Cortex of kidney (tissue), 1 donor: Measurements from ENCODE around the gene SPG7.
"Not testable (repeated sequence)": the region's sequence is repeated elsewhere in the genome, so short reads cannot be mapped to it uniquely, and the experiment has no call there.

ENCODE experiments used
- DNase-seq: peaks from one replicate; lab custom pipeline; 2025; lab: John Stamatoyannopoulos, UW

SPG7 gene

GRCh38 chr16:89564476-89565255, 56.5 kb downstream of the SPG7 start:
- DNase-seq: no peak

DNA sequence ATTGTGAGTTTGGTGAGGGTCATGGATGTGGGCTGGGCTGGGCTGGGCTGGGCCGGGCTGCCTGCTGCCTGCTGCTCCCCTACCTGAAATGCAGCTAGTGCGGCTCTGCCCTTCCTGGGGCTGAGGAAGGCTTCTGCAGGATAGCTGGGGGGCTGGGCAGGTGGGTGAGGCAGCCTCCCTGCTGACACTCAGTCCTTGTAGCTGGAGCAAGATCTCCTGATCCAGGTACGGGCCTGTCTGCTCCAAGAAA, 57.0 kb downstream of the SPG7 start:
- DNase-seq: no peak

- DNase-seq: no peak
These were observed 57.5 kb downstream of the SPG7 start for GRCh38 chr16:89565506-89566372.

- no peak for DNase-seq
These were observed 59.7 kb downstream of the SPG7 start for GRCh38 chr16:89567656-89568594.

GRCh38 chr16:89569506-89570341, 61.5 kb downstream of the SPG7 start:
- DNase-seq: no peak

DNA sequence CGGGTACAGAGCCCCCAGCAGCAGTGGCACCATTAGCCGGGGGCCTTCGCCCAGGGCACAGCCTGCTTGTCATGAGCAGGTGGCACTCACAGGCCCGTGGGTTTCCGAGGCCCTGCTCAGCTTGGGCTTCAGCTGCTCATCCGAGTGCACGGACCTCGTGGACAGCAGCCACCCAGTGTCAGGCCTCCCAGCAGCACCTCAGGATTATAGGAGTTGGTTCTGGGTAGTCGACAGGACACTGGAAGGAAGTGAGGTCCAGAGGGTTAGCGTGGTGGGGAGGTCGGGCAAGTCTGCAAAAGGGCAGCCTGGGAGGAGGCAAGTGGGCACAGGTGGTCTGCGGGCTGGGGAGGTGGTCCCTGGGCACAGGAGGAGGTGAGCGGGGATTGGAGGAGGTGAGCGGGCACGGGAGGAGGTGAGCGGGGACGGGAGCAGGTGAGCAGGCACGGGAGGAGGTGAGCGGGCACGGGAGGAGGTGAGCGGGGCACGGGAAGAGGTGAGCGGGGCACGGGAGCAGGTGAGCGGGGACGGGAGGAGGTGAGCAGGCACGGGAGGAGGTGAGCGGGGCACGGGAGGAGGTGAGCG, 62.2 kb downstream of the SPG7 start:
- DNase-seq: no peak

DNA sequence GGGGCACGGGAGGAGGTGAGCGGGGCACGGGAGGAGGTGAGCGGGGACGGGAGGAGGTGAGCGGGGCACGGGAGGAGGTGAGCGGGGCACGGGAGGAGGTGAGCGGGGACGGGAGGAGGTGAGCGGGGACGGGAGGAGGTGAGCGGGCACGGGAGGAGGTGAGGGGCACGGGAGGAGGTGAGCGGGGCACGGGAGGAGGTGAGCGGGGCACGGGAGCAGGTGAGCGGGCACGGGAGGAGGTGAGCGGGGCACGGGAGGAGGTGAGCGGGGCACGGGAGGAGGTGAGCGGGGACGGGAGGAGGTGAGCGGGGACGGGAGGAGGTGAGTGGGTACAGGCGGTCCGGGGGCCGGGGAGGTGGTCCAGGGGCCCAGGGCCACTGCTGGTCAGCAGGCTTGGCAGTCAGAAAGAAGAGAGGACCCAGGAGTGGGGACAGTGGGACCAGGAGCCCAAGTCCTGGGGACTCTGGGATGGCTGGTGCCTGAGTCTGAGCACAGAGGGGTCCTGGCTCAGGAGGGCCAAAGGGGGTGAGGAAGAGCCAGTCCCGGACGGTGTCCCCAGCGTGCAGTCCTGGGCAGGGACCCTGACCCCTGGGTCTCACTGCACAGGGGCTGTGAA, 62.9 kb downstream of the SPG7 start:
- DNase-seq: not testable (repeated sequence)

GRCh38 chr16:89571636-89572035, 63.4 kb downstream of the SPG7 start:
- no peak for DNase-seq

DNA sequence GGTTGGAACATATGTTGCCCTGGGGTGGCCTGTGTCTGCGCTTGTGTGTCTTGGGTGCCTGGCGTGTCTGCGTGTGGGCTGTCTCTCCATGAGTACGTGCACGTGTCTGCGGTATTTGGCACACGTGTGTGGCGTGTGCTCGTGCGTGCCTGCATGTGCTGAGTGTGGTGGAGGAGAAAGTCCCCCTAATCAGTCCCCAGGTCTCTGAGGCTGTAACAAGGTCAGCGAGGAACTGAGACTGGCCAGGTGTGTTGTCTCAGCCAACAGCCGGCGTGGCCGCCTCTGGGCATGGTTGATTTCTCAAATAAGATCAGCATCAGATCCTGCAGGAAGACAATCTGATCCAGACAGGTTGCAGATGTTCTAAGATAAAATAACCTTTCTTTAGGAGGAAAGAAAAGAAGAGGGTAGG, 63.9 kb downstream of the SPG7 start:
- DNase-seq: no peak

- no peak for DNase-seq
These were observed 64.4 kb downstream of the SPG7 start for GRCh38 chr16:89572485-89573205.

GRCh38 chr16:89573826-89574680, 65.8 kb downstream of the SPG7 start:
- no peak for DNase-seq

DNA sequence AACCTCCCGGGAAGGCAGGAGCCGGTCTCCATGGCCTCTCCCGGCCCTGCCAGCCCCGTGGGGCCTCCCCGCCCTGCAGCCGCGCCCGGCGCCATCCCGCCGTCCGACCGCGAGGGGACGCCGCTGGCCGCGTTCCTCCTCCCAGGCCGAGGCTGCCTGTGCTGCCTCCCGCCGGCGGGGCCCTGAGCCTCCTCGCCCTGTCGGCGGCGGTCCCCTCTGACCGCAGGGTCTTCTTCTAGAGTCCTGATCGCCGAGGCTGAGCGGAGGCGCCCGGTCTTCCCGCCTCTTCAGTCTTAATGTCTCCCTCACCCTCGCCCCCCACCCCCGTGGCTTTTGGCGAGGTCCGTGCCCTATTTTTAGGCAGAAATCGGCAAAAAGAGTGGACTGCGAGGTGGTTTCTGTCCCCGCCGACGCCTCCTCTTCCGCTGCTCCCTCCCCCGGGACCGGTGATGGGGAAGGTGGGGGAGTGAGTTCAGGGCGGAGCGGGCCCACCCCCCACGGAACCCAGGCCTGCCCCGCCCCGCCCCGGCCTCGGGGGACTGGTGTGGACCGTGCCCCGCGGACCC, 66.6 kb downstream of the SPG7 start:
- no peak for DNase-seq

DNA sequence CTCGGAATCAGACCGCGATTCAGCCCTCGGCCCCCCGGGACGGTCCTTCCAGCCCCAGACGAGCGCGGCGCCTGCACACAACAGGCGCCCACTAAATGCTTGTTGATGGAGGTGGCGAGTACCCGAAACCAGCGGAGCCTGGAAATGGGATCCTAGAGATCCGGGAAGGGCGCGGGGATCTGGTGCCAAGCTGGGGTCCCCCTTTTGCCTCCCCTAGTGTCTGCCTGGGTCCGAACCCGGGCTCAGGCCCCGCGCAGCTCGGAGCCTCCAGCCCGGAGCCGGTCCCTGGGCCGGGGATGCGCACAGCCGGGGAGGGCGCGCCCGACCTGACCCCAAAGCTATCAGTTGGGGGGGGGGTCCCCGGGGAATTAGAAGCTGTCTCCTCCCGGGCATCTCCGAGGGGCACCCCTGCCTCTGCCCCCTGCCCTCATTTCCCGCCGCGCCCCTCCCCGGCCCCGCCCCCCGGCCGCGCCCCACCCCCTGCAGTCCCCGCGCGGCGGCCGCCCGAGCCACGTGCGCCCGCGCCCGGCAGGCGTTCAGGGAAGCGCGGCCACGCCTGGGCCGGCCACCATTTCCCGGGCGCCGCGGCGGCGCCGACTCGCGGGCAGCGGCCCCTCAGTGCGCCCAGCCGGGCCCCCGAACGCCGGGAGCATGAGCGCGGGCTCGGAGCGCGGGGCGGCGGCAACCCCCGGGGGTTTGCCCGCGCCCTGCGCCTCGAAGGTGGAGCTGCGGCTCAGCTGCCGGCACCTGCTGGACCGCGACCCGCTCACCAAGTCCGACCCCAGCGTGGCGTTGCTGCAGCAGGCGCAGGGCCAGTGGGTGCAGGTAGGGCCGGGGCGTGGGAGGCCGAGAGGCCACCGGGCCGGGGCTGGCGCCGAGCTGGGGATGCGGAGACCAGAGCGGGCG, 67.3 kb downstream of the SPG7 start, which contains the start of gene CPNE7:
CPNE7 (plus strand) TSS at position 512 of the 906 bp plus-strand sequence; CDS start at position 652, 140 bp downstream.
- no peak for DNase-seq

- no peak for DNase-seq
These were observed 68.2 kb downstream of the SPG7 start for GRCh38 chr16:89576153-89577054.

DNA sequence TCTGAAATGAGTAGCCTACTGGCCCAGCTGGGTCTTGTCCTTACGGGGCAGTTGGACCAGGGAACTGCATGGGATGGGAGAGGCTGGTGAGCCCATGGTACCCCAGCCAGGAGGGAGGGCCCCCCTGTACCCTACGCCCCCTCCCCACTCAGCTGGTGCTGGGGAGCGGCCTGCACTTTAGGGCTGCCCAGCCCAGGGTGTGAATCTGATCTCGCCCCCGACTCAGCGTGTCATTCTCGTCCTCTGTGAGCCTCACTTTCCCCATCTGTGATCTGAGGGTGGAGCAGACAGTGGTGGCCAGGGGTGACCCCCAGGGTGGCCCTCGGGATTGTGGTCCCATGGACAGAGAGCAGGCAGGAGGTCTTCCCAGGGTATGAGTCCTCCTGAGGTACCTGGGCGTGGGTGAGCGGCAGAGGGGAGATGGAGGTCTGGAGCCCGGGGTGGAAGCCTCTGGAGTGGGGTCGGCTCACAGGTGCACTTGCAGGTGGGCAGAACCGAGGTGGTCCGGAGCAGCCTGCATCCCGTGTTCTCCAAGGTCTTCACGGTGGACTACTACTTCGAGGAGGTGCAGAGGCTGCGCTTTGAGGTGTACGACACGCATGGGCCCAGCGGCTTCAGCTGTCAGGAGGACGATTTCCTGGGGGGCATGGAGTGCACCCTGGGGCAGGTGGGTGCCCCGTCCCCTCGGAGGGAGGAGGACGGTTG, 69.0 kb downstream of the SPG7 start:
- no peak for DNase-seq

DNA sequence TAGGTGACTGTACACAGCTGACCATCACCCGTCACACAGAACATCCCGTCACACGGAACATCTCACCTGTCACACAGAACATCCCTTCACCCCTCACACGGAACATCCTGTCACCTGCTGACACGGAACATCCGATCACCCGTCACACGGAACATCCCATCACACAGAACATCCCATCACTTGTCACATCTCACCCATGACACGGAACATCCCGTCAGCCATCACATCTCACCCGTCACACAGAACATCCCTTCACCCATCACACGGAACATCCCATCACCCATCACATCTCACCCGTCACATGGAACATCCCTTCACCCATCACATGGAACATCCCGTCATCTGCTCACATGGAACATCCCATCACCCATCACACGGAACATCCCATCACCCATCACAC, 71.1 kb downstream of the SPG7 start:
- no peak for DNase-seq
